NCI-H510A treated with DMSO at 0.1 percent for 48 hours (cell line): Measurements from ENCODE around the gene LPCAT1.
"Not testable (repeated sequence)": the region's sequence is repeated elsewhere in the genome, so short reads cannot be mapped to it uniquely, and the experiment has no call there.

ENCODE experiments used
- DNase-seq: peaks from one replicate; lab custom pipeline; 2025; lab: John Stamatoyannopoulos, UW

Gene LPCAT1

GRCh38 chr5:1509346-1510085, 14.2 kb downstream of the LPCAT1 start:
- DNase-seq: no peak

GRCh38 chr5:1508659-1509290, 15.0 kb downstream of the LPCAT1 start:
- DNase-seq: no peak

GRCh38 chr5:1507961-1508658, 15.7 kb downstream of the LPCAT1 start:
- no peak for DNase-seq

- no peak for DNase-seq
Measured at GRCh38 chr5:1507457-1507856, 16.3 kb downstream of the LPCAT1 start.

- no peak for DNase-seq
Measured at GRCh38 chr5:1507014-1507375, 16.8 kb downstream of the LPCAT1 start.

GRCh38 chr5:1506242-1507013, 17.3 kb downstream of the LPCAT1 start:
- DNase-seq: no peak

- no peak for DNase-seq
Measured at GRCh38 chr5:1505506-1506241, 18.1 kb downstream of the LPCAT1 start.

- DNase-seq: not testable (repeated sequence)
Measured at GRCh38 chr5:1505089-1505488, 18.7 kb downstream of the LPCAT1 start.

GRCh38 chr5:1504617-1505016, 19.1 kb downstream of the LPCAT1 start:
- DNase-seq: no peak

- DNase-seq: no peak
Measured at GRCh38 chr5:1504069-1504595, 19.6 kb downstream of the LPCAT1 start.

GRCh38 chr5:1503241-1504068, 20.3 kb downstream of the LPCAT1 start:
- DNase-seq: no peak

DNA sequence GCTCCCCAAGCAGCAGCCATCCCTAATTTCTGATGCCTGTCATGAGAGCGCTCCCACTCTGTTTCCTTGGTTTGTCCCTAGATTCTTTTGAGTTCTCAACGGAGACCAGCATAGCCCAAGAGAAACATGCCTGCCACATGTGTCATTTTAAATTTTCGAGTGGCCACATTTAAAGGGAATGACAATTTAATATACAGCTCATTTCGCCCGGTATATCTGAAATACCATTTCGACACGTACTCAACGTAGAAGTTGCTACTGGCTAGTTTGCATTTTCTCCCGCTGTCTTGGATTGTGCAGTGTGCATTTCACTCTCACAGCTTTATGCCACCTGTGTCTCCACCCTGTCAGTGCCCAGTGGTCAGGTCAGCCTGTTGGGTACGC, 21.0 kb downstream of the LPCAT1 start:
- no peak for DNase-seq

DNA sequence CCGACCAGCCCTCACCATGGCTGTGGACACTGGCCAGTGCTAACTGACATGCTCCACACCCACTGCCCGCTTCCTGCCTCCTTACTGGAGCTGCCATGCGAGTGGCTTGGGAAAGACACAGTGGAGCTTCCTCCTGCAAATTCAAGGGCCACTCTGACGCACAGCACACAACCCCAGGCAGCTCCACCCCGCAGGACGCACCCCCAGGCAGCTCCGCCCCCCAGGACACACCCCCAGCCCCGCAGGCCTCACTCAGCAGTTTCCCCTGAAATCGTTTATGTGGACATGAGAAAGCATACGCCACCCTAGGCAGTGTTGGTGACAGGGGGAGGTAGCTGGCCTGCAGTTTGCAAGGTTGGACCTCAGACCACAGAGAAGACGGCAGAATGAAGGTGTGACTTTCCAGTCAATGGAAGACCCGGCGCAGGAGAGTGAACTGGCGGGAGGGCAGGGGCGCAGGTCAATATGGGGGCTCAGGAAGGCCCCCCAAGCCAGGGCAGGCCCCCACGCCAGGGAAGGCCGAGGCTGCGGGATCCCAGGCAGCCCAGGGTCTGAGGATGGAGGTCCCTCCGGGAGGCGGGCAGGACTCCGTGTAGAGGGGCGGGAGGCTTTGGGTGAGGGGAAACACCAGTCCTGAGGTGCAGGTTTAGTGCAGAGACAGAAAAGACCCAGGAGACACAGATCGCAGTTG, 21.6 kb downstream of the LPCAT1 start:
- no peak for DNase-seq

GRCh38 chr5:1501372-1502045, 22.3 kb downstream of the LPCAT1 start:
- DNase-seq: no peak

DNA sequence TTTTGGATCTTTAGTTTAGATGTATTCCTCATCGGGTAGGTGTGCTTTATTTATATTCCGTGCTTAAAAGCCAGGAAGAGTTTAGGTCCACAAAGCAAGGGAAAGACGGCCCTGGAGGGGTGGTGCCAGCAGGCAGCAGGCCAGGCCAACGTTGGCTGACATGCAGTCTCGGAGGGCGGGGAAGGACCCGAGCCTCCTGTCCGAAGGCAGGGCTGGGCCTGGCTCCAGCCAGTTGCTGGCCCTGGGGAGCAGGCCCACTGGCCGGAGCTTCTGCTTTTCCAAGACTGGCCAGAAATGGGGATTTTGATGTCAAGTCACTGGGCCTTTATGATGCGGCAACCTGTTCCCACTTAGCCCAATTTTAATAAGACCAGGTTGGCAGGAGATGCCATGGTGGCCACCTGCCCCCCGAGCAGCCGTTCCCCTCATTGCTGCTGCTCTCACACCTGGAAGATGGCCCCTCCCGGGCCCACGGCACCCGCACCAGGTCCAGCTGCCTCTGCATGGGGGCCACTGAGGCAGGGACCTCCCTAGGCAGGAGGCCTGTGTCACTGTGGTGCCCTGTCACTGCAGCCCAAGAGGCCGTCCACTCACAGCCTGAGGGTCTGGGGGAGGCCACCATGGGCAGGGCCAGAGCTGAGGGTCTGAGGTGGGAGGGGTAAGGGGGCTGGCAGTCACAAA, 23.2 kb downstream of the LPCAT1 start:
- no peak for DNase-seq

GRCh38 chr5:1499851-1500250, 23.9 kb downstream of the LPCAT1 start:
- no peak for DNase-seq

DNA sequence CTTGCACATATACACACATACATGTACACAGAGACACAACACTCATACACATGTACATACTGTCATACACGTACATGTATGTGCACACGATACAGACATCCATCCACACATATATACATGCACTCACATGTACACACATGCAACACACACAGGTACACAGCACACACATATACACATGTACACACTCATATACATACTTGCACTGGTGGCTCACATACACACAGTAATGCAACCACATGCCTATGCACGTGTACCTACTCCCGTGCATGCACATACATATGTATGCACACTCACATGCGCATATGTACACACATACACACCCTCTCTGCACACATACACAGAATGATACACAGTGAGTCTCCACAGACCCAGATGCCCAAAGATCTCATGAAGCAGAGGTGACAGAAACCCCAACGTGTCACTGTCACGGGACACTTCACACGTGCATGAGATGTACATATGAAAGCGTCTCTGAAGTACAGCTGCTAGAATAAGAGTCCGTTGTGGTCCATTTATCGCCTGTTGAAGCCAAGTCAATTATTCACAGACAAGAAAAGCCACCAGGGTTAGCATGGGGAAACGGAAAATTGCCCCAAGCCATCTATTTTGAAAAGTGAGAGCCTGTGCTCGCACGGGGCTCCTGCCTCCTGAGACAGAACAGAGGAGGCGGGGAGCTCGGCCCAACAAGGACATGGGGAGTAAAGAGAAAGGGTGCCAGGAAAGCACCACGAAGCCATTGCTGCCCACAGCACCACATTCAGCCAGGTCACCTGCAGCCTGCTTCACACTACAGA, 24.9 kb downstream of the LPCAT1 start:
- no peak for DNase-seq
